B cell (primary cell): Measurements from ENCODE around the gene LCT. TPM values are rescaled to one million over a fixed set of nuclear protein-coding genes. Genes with fewer than 3 reads are reported as not detected.

ENCODE experiments used
- ATAC-seq: fragments of 200-7000 bp; cut with Tn5 transposase; one replicate; pipeline ENCODE4 v1.10.0; 2021; ENCODE audit warnings: low read depth, mild to moderate bottlenecking, moderate number of reproducible peaks, moderate library complexity
- CTCF ChIA-PET: fragments of 350-600 bp; sonication (Branson Sonifier 250); formaldehyde crosslinking; loops from one replicate; lab custom pipeline; 2021; ENCODE audit warnings: antibody characterized with exemption, inconsistent platforms; lab: Charles Lee
- POLR2A ChIA-PET: fragments of 350-600 bp; sonication (Branson Sonifier 250); formaldehyde crosslinking; loops from one replicate; lab custom pipeline; 2021; ENCODE audit warnings: antibody characterized with exemption; lab: Charles Lee
- DNase-seq: peaks from one replicate; pipeline ENCODE4 v3.0.0; 2013
- H2AFZ ChIP-seq: 2 replicates; pipeline ENCODE4 v1.6.1; 2012; ENCODE audit warnings: mild to moderate bottlenecking, low read depth, low read length; ENCODE audit not compliant: insufficient read depth, poor library complexity, severe bottlenecking
- H3K27ac ChIP-seq, 2 donors: 1 replicate in 1 of 2; 2 replicates in 1 of 2; pipeline ENCODE4 v1.5.1; 2012 to 2013; ENCODE audit warnings: low read length in 2 of 2, mild to moderate bottlenecking in 2 of 2, moderate library complexity in 1 of 2
- H3K27me3 ChIP-seq, 4 experiments: fragments of 200-600 bp in 1 of 4; sonication (generic) in 1 of 4; replicated peaks in 1 of 4; 1 replicate in 2 of 4; 2 replicates in 2 of 4; pipeline versions ENCODE4 v1.6.1 to v1.7.0; 2013 to 2016; ENCODE audit warnings: low read length in 3 of 4, mild to moderate bottlenecking in 2 of 4, mixed read lengths in 1 of 4, moderate library complexity in 1 of 4; ENCODE audit not compliant: insufficient read depth in 4 of 4, control insufficient read depth in 3 of 4; ENCODE audit errors: control extremely low read depth in 1 of 4
- H3K36me3 ChIP-seq, 2 experiments: replicated peaks in 1 of 2; 1 replicate in 1 of 2; 2 replicates in 1 of 2; pipeline versions ENCODE4 v1.6.1 to v1.7.1; 2013; ENCODE audit warnings: low read length in 1 of 2; ENCODE audit not compliant: insufficient read depth in 2 of 2, control insufficient read depth in 1 of 2; ENCODE audit errors: control extremely low read depth in 1 of 2, extremely low read depth in 1 of 2
- H3K4me1 ChIP-seq, 2 donors: fragments of 200-600 bp in 1 of 2; sonication (generic) in 1 of 2; 1 replicate in 1 of 2; 2 replicates in 1 of 2; pipeline versions ENCODE4 v1.5.1 to v1.6.1; 2013 to 2017; ENCODE audit warnings: low read length in 2 of 2; ENCODE audit not compliant: control insufficient read depth in 2 of 2, insufficient read depth in 2 of 2
- H3K4me2 ChIP-seq: replicated peaks from 2 replicates; pipeline ENCODE3; 2012; ENCODE audit warnings: mild to moderate bottlenecking, low read depth, low read length; ENCODE audit not compliant: poor library complexity, severe bottlenecking
- H3K4me3 ChIP-seq, 5 experiments: fragments of 200-600 bp in 1 of 5; sonication (generic) in 1 of 5; 1 replicate in 3 of 5; 2 replicates in 2 of 5; pipeline versions ENCODE4 v1.5.1 to v1.7.0; 2011 to 2016; ENCODE audit warnings: low read length in 4 of 5, mild to moderate bottlenecking in 4 of 5, low read depth in 2 of 5, control low read depth in 1 of 5, moderate library complexity in 1 of 5; ENCODE audit not compliant: insufficient read depth in 1 of 5; ENCODE audit errors: control extremely low read depth in 1 of 5, extremely low read depth in 1 of 5
- H3K79me2 ChIP-seq: fragments of 200-600 bp; sonication (generic); one replicate; pipeline ENCODE4 v1.6.0; 2016; ENCODE audit warnings: low read length; ENCODE audit not compliant: control insufficient read depth, insufficient read depth
- H3K9ac ChIP-seq: fragments of 200-600 bp; sonication (generic); 2 replicates; pipeline ENCODE4 v1.6.1; 2017; ENCODE audit warnings: mild to moderate bottlenecking, low read length, moderate library complexity
- H3K9me3 ChIP-seq, 3 donors: one replicate each; pipeline versions ENCODE4 v1.6.1 to v1.7.1; 2013; ENCODE audit warnings: low read length in 2 of 3; ENCODE audit not compliant: control insufficient read depth in 2 of 3, insufficient read depth in 1 of 3; ENCODE audit errors: control extremely low read depth in 1 of 3
- H4K20me1 ChIP-seq: 2 replicates; pipeline ENCODE4 v1.6.0; 2012; ENCODE audit warnings: mild to moderate bottlenecking, low read length; ENCODE audit not compliant: insufficient read depth, control insufficient read depth, poor library complexity, severe bottlenecking
- H3K27ac Mint-ChIP-seq: one replicate; pipeline ENCODE4 v1.8.0; 2021; ENCODE audit warnings: mixed read lengths
- H3K27me3 Mint-ChIP-seq: one replicate; pipeline ENCODE4 v1.8.0; 2021; ENCODE audit warnings: mixed read lengths
- H3K4me1 Mint-ChIP-seq: one replicate; pipeline ENCODE4 v1.8.0; 2021; ENCODE audit warnings: mixed read lengths
- H3K4me3 Mint-ChIP-seq: one replicate; pipeline ENCODE4 v1.8.0; 2021; ENCODE audit warnings: mixed read lengths
- H3K9me3 Mint-ChIP-seq: one replicate; pipeline ENCODE4 v1.8.0; 2022; ENCODE audit warnings: mixed read lengths; ENCODE audit not compliant: insufficient read depth
- CTCF ChIP-seq: fragments of 200-600 bp; IDR thresholded peaks from one replicate; pipeline ENCODE4 v1.8.0; 2022; ENCODE audit warnings: antibody characterized with exemption, mild to moderate bottlenecking
- EZH2 ChIP-seq: IDR thresholded peaks from 2 replicates; pipeline ENCODE4 v1.6.1; 2012; ENCODE audit warnings: borderline replicate concordance, low read depth, mild to moderate bottlenecking, moderate library complexity, low read length; ENCODE audit not compliant: insufficient read depth, poor library complexity, severe bottlenecking
- WGBS: methylation state at CpG from one replicate; pipeline ENCODE4 v1.1.5; 2013; ENCODE audit warnings: missing lambda C conversion rate; ENCODE audit not compliant: insufficient coverage; 5-methylcytosine and 5-hydroxymethylcytosine counted together
- intact Hi-C: fragments of 100-400 bp; cut with micrococcal nuclease; formaldehyde crosslinking; loops from one replicate; pipeline ENCODE4 v1.10.0; 2022
- polyA minus RNA-seq: library from RNA; depleted of rRNA, polyadenylated mRNA; stranded (reverse); fragments of >200 nt; gene quantifications from 2 replicates; pipeline ENCODE4 v1.2.3, GENCODE V29; 2012
- polyA plus RNA-seq: library from polyadenylated mRNA; depleted of rRNA; stranded (reverse); fragments of >200 nt; gene quantifications from 2 replicates; pipeline ENCODE4 v1.2.3, GENCODE V29; 2012
- total RNA-seq, 2 donors: library from RNA; stranded (reverse); fragments of 120-200 nt in 1 of 2; gene quantifications; 1 replicate in 1 of 2; 2 replicates in 1 of 2; pipeline versions ENCODE4 v1.2.3 to v1.2.4, GENCODE V29; 2013 to 2022

LCT gene
- total RNA-seq = 0.07 and 0.10 TPM in 2 replicates
- not detected for total RNA-seq (2013)
- polyA plus RNA-seq = 0.03 TPM in 1 of 2 replicates, not detected in the other
- polyA minus RNA-seq = 0.07 and 0.17 TPM in 2 replicates

- Histone ChIP-seq H3K4me3 (no peak within 1 kb of the TSS), H4K20me1 (no peaks in the 10 kb centered on the region), H3K9ac (no peak within 1 kb of the TSS), H3K9me3 (no peaks in the 10 kb centered on the region), H3K36me3 (no peaks in the 10 kb centered on the region), H2AFZ (no peak within 1 kb of the TSS), H3K27me3 (no peaks in the 10 kb centered on the region), H3K27ac (no peak within 1 kb of the TSS), H3K4me2 (no peak within 1 kb of the TSS), H3K4me1 (no peaks in the 10 kb centered on the region), H3K79me2 (no peaks in the 10 kb centered on the region)
- ChIA-PET CTCF (no interaction called here), POLR2A (no interaction called here)
- Mint-ChIP-seq H3K4me1 (no peaks in the 10 kb centered on the region), H3K4me3 (no peak within 1 kb of the TSS), H3K27me3 (no peaks in the 10 kb centered on the region), H3K27ac (no peak within 1 kb of the TSS), H3K9me3 (no peaks in the 10 kb centered on the region)
- ATAC-seq (no peak), DNase-seq (no peak)
- TF ChIP-seq EZH2 = no peak
- no peak for TF ChIP-seq CTCF
- intact Hi-C loops = no loop called here
- WGBS = 100% methylated on average over 10 of the region's 12 CpGs
Measured at GRCh38 chr2:135836596-135837270, at the start of gene LCT. Gene LCT, minus strand, starts transcription at chr2:135837184. Its CDS starts 15 bp downstream, at chr2:135837169.

- TF ChIP-seq EZH2 = no peak
- TF ChIP-seq CTCF = no peak
- Histone ChIP-seq H3K4me3 (no peak overlapping the region), H3K79me2 (no peaks in the 10 kb centered on the region), H3K4me2 (no peak overlapping the region), H3K27me3 (peaks cover 0 to 3% (median 0%) of the 10 kb centered on the region in 4 experiments), H3K27ac (no peak overlapping the region), H3K9ac (no peak overlapping the region), H3K36me3 (no peaks in the 10 kb centered on the region), H3K4me1 (no peaks in the 10 kb centered on the region), H3K9me3 (peaks cover 0 to 8% (median 0%) of the 10 kb centered on the region in 3 donors), H2AFZ (no peak overlapping the region), H4K20me1 (no peaks in the 10 kb centered on the region)
- intact Hi-C loops = no loop called here
- no peaks in the 10 kb centered on the region for H3K9me3 Mint-ChIP-seq
- no peak overlapping the region for H3K4me3 Mint-ChIP-seq
- H3K4me1 Mint-ChIP-seq = no peaks in the 10 kb centered on the region
- CTCF ChIA-PET = no interaction called here
- H3K27ac Mint-ChIP-seq = no peak overlapping the region
- POLR2A ChIA-PET = interaction anchor here (0.6 kb wide), 1 partner anchor 10 kb away, joined by 6 read pairs; no protein-coding TSS in a partner anchor
- H3K27me3 Mint-ChIP-seq = peaks cover 9% of the 10 kb centered on the region
- no peak for ATAC-seq
- DNase-seq = no peak
- 89% methylated on average over 3 of the region's 4 CpGs for WGBS
Measured at GRCh38 chr2:135885709-135886108, 48.7 kb upstream of the LCT start.
